Kasumi-1 (cell line): ENCODE measurements around the gene PUM2.
A peak's percentile ranks its signal among the peaks of the same experiment; 100 is the strongest.
"Not testable (repeated sequence)": the region's sequence is repeated elsewhere in the genome, so short reads cannot be mapped to it uniquely, and the experiment has no call there.

Source experiments
- DNase-seq, 2 experiments: peaks; one replicate each; lab custom pipeline; 2025; lab: John Stamatoyannopoulos, UW

Gene PUM2

DNA sequence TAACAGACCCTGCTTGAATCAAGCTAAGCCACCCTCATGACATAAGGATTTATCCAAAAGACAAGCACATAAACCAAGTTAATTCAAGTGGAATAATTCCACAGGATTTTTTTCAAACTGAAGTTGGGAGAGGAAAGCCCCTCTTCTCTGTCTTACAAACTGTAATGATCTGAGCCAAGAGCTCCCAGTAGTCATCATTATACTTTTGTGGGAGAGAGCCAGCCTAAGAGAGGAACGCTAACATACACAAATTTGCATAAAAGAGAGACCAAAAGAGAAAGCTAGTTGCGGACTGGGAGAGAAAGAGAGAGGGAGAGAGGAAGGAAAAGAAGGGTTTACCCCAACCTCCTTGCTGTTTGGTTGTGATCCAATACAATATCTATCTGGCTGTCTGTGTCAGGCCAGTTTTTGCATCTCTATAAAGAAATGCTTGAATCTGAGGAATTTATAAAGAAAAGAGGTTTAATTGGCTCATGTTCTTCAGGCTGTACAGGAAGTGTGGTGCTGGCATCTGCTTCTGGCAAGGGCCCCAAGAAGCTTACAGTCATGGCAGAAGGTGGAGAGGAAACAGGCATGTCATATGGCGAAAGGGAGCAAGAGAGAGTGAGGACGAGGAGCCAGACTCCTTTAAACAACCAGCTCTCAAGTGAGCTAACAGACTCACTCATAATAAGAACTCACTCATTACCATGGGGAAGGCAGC is 20.8 kb upstream of the PUM2 start:
- DNase-seq, result no peak

- DNase-seq, result no peak
These were observed 19.5 kb upstream of the PUM2 start for GRCh38 chr2:20370191-20370590.

GRCh38 chr2:20369366-20369765 is 18.7 kb upstream of the PUM2 start:
- DNase-seq, result no peak

DNA sequence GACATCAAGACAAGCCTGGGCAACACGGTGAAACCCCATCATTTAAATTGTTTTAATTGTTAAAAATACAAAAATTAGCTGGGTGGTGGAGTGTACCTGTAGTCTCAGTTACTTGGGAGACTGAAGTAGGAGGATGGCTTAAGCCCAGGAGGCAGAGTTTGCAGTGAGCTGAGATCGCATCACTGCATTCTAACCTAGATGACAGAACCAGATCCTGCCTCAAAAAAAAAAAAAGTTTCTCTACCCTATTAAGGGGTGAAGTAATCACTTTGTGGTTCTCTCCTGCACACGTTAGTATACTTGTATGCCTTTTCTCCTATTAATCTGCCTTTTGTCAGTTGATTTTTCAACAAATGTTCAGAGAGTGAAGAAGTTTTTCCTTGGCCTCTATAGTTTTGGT is 18.1 kb upstream of the PUM2 start:
- DNase-seq, result no peak

DNA sequence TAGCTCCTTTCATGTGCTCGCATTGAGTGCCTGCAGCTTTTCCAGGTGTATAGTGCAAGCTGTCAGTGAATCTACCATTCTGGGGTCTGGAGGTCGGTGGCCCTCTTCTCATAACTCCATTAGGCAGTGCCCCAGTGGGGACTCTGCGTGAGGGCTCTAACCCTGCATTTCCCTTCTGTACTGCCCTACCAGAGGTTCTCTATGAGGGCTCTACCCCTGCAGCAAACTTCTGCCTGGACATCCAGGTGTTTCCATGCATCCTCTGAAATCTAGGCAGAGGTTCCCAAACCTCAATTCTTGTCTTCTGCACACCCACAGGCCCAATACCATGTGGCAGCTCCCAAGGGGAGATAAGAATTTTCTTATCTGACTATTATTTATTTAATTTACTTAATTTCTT is 17.3 kb upstream of the PUM2 start:
- not testable (repeated sequence) for DNase-seq

DNA sequence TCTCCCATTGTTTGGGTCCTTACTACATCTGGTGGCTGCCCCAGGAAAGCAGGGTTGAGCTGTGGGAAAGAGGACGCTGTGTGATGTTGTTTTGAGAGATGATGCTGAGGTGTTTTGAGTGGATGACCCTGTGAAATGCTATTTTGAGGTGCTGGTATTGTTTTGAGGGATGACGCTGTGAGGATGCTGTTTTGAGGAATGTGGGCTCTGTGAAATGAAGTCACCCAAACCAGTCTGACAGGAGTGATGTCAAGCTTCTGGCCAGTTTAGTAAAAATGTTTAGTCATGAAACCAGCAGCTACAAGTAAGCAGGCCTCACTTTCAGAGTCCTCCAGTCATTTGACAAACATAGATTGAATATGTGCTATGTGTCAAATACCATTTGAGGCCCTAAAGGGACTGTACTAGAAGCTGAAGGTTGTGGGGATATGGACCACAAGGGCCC is 16.1 kb upstream of the PUM2 start:
- no peak for DNase-seq

GRCh38 chr2:20365249-20365817 is 14.7 kb upstream of the PUM2 start:
- no peak for DNase-seq

- no peak for DNase-seq
These were observed 12.9 kb upstream of the PUM2 start for GRCh38 chr2:20363578-20363977.

DNA sequence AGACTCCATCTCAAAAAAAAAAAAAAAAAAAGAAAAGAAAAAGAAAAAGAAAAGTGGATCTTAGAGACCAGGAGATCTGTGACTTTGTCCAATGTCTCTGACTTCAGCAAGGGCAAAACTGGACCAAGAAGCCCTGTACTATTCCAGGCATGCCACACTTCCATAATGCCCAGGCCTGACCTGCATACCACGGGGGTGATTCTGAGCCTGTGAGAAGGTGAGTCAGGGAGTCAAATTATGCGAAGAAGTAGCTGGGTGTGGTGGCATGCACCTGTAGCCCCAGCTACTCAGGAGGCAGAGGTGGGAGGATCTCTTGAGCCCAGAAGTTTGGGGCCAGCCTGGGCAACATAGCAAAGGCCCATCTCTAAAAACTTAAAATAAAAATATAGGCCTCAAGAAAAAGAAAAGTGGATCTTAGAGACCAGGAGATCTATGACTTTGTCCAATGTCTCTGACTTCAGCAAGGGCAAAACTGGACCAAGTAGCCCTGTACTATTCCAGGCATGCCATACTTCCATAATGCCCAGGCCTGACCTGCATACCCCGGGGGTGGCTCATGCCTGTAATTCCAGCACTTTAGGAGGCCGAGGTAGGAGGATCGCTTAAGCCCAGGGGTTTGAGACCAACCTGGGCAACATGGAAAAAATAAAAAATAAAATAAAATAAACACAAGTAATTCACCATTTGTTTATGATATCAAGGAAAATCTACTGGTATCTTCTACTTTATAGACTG is 12.2 kb upstream of the PUM2 start:
- DNase-seq, result no peak

- no peak for DNase-seq
These were observed 11.2 kb upstream of the PUM2 start for GRCh38 chr2:20361893-20362292.

DNA sequence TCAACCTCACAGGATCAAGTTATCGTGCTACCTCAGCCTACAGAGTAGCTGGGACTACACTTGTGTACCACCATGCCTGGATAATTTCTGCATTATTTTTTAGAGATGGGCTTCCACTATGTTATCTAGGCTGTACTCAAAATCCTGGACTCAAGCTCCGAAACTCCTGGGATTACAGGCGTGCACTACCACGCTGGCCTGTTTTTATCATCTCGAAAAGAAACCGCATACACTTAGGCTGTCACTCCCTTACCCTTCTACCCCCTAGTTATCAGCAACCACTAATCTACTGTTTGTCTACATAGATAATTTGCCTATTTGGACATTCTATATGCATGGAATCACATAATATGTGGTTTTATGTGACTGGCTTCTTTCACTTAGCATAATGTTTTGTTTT is 8.5 kb upstream of the PUM2 start:
- no peak for DNase-seq

- DNase-seq, result no peak
These were observed 7.2 kb upstream of the PUM2 start for GRCh38 chr2:20357638-20358389.

GRCh38 chr2:20356042-20356441 is 5.4 kb upstream of the PUM2 start:
- DNase-seq, result peak; percentile 11 to 43

GRCh38 chr2:20355131-20355530 is 4.5 kb upstream of the PUM2 start:
- DNase-seq, result no peak

DNA sequence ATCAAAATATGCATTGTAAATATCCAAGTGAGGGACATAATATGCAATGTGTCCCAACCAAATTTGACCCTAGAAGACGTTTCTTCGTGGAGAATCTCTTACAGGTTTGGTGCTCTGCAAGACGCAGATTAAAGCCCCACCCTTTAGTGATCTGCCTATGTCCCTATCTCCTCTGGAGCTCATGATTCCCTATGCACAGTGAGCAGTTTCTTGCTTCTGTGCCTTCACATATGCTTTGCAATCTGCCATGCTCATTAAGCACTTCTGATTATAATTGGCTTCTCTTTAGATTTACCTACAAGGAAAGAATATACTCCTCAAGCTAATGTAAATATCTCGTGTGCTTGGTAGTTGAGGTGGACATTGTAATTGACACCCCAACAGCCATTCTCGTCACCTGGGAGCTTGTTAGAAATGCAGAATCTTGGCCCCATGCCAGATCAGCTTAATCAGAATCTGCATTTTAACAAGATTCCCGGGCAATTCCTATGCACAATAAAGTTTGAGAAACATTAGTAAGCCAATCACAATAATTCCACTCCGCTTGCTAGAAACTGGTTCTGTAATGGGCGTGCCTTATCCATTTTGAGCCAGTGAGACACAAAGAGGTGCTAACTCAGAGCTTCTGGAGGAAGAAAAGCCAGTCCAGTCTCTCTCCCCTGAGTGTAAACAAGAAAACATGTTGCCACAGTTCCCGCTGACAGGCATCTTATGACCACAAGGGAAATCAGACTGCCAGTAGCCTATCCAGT is 2.8 kb upstream of the PUM2 start:
- DNase-seq, result no peak

DNA sequence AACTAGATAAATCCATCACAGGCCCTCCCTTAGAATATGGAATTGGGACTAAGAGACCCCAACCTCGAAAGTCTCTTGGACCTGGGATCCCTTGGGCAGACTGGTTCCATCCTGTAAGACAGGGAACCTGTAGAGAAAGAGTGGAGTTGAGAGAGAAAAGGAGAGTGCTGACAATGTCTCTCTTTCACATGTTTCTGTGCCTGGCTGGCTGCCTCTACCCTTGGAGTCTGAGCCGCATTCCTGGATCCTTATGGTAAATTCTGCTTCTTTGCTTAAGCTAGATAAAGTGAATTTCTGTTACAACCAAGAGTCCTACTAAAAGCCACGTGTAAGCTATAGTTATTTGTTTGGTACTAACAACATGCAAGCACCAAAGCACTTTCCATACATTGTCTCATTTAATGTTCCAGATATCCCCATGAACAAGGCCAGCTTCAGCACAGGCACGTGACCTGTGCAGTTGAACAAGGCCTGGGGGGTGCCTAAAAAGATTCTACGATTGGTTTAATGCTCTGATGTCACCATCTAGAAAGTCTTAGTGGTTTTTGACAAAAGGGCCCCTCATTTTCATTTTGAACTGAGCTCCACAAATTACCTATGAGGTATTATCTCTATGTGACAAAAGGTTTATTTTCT is 2.1 kb upstream of the PUM2 start:
- DNase-seq, result no peak

DNA sequence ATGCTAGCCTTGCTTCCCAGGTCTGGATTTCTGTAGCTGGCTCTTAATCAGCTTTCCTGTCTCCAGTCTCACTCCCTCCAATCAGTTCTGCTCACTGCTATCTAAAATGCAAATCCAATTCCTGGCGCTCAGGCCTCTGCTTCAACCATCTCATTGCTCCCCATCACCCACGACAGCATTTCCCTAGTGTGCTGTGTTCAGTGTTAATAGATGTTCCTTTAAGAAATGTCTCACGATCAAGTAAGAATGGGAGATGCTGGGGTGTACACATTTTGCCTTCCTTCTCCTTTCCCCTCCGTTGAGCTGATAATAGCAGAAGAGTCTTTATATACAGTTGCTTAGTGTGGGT is 1.6 kb upstream of the PUM2 start:
- DNase-seq, result no peak

DNA sequence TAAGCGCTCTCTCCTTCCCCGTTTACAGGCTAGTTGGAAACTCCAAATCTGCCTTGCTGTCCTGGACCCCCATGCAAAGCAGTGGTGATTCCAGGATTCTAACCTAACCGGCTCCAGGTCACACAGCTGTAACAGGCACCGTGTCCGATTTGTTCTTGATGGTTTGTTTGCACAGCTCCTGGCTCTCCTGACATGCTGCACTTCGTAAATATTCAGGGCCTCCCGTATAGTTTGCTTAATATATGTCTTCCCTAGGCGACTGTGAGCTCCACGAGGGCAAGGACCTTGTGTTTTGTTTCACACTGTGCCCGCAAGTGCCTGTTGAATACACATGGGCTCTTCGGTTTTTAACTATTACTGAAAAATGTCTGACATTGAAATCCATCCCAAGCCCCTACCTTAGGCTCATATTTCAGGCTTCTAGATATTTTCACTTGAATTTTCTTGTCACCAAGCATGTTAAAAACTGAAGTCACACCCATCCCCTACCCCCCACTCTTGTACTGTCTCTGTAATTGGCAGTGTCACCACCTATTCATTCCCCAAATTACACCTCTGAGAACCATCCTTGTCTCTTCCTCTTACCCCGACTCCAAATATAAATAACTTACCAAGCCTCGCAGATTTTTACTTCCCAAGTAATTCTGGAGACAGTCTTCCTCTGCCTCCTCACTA is 1.0 kb upstream of the PUM2 start:
- peak in 1 of 2 experiments; percentile 52 for DNase-seq

GRCh38 chr2:20350041-20350712 is 467 bp downstream of the PUM2 start:
- peak; percentile 50 to 76 for DNase-seq

- DNase-seq, result no peak
These were observed 1.1 kb downstream of the PUM2 start for GRCh38 chr2:20349513-20349921.
